ENCODE results near the gene CRTC1. TPM values are rescaled to one million over a fixed set of nuclear protein-coding genes. Genes with fewer than 3 reads are reported as not detected.

CRTC1 gene
- total RNA-seq, 1 donor from 2014 or later: 0.79 TPM

DNA sequence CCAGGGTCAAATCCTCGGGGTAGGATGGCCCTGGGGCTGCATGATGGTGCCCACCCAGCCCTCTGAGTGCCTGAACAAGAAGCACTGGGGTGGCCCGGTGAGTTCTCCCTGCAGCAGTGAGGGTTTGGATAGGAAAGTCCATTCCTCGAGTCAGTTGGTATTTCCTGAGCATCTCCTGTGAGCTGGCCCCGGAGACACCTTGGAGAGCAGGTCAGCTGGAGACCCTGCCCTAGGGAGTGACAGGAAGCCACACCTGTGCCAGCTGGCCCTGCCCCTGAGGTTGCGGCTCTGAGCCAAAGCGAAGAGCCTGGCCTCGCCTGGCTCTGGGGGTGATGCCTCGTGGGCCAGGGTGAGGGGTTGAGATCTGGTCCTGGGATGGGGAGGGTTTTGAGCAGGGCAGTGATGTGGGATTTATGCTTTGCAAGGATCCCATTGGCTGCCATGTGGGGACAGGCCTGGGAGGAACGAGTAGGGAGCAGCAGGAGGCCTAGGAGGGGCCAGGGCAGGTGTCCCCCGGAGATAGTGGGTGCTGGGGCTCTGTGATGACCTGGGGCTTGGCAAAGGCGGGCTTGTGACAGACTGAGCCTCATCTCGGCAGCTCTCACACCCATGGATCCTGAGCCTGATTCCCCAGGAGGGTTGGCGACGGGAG lies 16.0 kb downstream of the CRTC1 start:
- DNase-seq (ENCODE audit: low read depth in 2 of 2): no peak

DNA sequence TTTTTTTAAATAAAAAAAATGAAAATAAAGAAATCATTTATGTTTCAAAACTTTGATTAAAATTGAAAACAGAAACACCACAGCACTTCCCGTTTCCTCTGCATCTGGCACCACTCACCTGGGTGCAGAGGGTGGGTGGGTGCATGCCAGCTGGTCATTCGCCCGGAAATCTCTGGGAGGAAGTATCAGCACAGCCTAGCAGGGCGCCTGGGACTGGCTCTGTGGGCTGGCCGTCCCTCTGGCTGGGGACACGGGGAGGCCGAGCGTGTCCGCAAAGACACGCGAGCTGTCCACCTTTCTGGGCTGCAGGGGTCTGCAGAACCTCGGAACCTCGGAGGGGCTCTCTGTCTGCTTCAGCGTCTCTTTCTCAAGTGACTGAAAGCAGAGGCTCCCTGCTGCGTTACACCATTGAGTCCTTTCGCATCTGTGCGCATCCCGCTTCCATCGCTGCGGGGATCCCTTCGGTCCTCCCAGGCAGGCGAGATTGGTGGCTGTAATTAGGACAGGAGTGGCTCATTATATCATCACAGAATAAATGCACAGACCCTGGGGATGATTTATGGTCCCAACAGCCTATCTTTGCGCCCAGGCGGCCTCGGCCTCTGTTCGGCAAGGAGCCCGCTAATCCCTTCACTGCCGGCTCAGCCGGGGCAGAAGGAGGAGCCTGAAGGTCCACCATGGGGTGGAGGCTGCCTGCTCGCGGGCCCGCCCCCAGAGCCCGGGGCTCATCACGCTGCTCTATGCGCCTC lies 17.2 kb downstream of the CRTC1 start:
- peak; percentile 39 to 42 for DNase-seq (ENCODE audit: low read depth in 2 of 2)

GRCh38 chr19:18701250-18701608 lies 17.7 kb downstream of the CRTC1 start:
- DNase-seq (ENCODE audit: low read depth in 2 of 2): no peak

GRCh38 chr19:18704054-18704453 lies 20.6 kb downstream of the CRTC1 start:
- DNase-seq (ENCODE audit: low read depth in 2 of 2): no peak

- DNase-seq (ENCODE audit: low read depth in 2 of 2): no peak
Measured at GRCh38 chr19:18704971-18705370, 21.5 kb downstream of the CRTC1 start.

GRCh38 chr19:18708452-18709231 lies 25.2 kb downstream of the CRTC1 start:
- no peak for DNase-seq (ENCODE audit: low read depth in 2 of 2)

- no peak for DNase-seq (ENCODE audit: low read depth in 2 of 2)
Measured at GRCh38 chr19:18709546-18709945, 26.1 kb downstream of the CRTC1 start.

GRCh38 chr19:18710186-18710585 lies 26.7 kb downstream of the CRTC1 start:
- no peak for DNase-seq (ENCODE audit: low read depth in 2 of 2)

DNA sequence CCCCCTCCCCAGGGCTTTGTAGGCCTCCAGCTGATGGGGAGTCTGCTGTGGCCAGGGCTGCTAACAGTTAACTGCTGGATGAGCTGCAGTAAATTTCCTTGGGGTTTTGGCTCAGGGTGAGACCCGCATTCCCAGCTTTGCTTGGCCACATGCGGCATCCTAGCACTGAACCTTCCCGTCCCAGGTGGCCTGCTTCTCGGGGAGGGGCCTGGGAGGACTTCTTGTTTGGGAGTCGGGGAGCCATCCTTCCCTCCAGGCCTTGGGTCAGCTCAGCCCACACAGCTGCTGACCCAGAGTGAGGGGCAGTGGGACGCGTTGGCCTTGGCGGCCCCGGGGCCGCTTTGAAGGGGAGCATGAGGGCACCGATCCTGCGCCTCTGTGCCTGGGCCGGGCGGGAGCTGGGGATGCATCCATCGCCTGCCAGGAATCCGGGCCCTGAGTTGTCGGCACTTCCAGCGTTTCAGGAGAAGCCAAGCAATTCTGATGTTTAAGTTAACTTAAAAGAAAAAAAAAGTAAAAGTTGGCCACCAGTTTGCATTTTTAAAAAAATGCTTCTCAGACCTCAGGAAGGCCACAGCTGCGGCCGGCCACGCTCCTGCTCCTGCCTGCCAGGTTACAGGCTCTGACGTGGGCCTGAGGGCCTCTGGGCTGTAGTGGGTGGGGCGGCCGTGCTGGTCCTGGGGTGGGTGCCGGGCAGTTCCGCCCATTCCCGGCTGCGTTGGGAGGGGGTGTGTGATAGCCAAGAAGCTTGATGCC lies 27.7 kb downstream of the CRTC1 start:
- no peak for DNase-seq (ENCODE audit: low read depth in 2 of 2)

- no peak for DNase-seq (ENCODE audit: low read depth in 2 of 2)
Measured at GRCh38 chr19:18711893-18712292, 28.4 kb downstream of the CRTC1 start.

DNA sequence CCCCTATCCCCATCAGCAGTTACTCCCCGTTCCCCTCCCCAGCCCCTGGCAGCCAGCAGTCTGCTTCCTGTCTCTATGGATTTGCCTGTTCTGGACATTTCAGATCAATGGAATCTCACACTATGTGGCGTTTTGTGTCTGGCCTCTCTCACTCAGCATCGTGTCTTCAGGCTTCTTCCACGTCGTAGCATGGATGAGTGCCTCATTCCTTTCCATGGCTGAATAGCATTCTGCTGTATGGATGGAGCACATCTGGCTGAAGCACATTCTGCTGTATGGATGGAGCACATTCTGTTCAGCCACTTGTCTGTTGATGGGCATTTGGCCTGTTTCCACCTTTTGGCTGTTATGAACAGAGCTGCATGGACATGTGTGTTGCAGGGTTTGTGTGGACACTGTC lies 29.5 kb downstream of the CRTC1 start:
- peak in 1 of 2 donors; percentile 13 for DNase-seq (ENCODE audit: low read depth in 2 of 2)

- no peak for DNase-seq (ENCODE audit: low read depth in 2 of 2)
Measured at GRCh38 chr19:18713550-18714117, 30.2 kb downstream of the CRTC1 start.

- no peak for DNase-seq (ENCODE audit: low read depth in 2 of 2)
Measured at GRCh38 chr19:18715416-18715815, 31.9 kb downstream of the CRTC1 start.

DNA sequence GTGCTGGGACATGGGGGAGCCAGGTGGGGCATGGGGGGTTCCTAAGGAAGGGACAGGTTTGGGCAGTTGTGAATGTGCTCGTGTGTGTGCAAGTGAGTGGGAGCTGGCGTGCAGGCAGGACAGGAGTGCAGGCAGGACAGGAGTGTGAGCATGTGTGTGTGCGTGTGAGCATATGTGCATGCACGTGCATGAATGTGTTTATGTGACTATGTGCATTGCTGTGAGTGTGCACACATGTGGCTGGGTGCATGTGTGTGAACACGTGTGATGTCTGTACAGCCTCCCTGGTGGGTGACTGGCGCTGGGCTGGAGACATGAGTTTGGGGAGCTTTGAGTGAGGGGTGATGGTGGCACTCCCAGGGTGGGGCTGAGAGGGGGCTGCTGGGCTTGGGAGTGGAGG lies 33.4 kb downstream of the CRTC1 start:
- no peak for DNase-seq (ENCODE audit: low read depth in 2 of 2)

DNA sequence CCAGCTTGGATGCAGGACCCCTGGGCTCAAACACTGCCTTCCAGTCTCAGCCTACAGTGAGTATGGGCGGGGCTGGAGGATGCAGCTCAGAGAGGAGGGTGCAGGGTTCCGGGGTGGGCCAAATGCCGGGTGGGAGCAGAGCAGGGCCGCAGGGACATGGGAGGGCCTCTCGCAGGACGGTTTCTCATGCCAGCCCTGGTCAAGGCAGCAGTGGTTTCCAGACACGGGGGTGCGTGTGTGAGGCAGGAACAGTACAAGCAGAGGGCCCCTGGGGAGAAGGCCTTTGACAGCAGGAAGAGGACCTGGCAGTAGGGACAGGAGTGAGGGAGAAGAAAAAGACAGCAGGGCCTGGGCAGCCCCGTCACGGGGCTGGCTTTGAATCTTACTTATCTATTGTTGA lies 34.1 kb downstream of the CRTC1 start:
- DNase-seq (ENCODE audit: low read depth in 2 of 2): no peak

GRCh38 chr19:18718015-18718526 lies 34.6 kb downstream of the CRTC1 start:
- no peak for DNase-seq (ENCODE audit: low read depth in 2 of 2)

DNA sequence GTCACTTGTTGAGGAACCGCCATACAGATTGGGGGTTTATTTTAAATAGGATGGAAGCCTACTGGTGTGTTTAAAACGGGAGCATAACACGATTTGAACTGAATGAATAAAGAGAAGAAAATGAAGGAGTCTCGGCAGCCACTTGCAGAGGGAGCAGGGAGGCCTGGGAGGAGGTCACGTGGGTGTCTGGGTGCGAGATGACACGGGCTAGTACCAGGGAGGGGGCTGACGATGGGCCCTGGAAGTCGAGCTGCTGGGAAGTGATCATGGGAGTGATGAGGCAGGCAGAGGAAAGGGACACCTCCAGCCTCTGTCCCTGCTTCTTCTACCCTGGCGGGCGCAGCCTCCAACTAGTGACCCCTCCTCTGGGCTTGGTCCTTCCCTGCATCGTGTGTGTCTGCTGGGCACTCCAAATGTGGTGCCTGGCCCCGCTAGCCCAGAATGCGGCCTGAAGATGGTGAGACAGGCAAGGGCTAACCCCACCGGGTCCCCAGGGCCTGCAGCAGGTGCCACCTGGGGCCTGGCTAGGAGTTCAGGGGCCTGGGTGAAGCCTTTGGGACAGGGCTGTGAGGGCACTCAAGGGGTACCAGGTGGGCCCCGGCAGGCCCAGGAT lies 35.5 kb downstream of the CRTC1 start:
- DNase-seq (ENCODE audit: low read depth in 2 of 2): no peak

DNA sequence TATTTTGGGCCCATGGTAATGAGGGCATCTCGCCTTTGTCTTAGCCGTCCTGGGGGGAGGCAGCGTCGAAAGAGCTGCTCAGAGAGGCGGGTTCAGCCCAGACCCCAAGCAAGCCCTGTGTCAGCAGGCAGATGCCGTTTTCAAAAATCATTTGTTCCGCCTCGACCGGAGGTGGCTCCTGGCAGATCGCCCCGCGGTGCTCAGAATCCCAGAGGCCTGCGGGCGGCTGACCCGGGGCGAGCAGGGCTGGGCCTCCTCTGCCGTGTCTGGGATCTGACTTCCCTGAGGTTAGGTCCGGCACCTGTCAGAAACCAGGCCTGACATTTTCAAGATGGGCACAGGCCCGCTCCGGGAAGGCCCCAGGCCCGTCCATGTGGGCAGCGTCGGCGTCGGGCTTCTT lies 36.1 kb downstream of the CRTC1 start:
- DNase-seq (ENCODE audit: low read depth in 2 of 2): no peak

DNA sequence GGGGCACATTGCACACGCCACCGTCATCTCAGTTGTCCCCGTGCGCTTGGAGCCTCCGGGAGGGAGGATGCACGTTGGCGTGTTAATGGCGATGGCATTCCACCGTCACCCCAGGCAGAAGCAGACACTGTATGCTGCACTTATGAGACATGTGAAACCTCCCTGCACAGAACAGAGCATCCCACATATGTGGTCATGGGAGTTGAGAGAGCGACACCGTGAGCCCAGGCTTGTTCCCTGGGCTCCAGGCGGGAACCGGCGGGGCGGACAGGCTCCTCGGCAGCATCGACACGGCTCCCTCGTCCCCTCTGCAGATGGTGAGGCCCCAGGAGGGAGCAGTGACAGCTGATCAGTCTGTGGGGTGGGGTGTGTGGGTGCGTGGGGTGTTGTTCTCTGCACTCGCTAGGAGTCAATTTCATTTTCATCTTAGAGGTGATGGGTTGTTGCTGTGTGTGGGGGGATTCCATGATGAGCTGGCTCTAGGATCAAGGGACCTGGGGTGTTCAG lies 40.4 kb downstream of the CRTC1 start:
- DNase-seq (ENCODE audit: low read depth in 2 of 2): no peak
